Colonic mucosa (tissue), 4 donors: ENCODE results near the gene POLR1G. TPM values are rescaled to one million over a fixed set of nuclear protein-coding genes. Genes with fewer than 3 reads are reported as not detected.

ENCODE experiments used
- DNase-seq: peaks from one replicate; pipeline ENCODE4 v3.0.0-alpha.2; 2020
- H3K27ac ChIP-seq: fragments of 200-600 bp; one replicate; pipeline ENCODE4 v1.8.0; 2021
- H3K27me3 ChIP-seq: fragments of 200-600 bp; one replicate; pipeline ENCODE4 v1.8.0; 2021
- H3K36me3 ChIP-seq: fragments of 200-600 bp; one replicate; pipeline ENCODE4 v1.8.0; 2021
- H3K4me1 ChIP-seq: fragments of 200-600 bp; one replicate; pipeline ENCODE4 v1.8.0; 2021; ENCODE audit warnings: mild to moderate bottlenecking
- H3K4me3 ChIP-seq: fragments of 200-600 bp; one replicate; pipeline ENCODE4 v1.8.0; 2021
- H3K9ac ChIP-seq, 2 donors: one replicate each; pipeline ENCODE4 v1.7.0; 2013; ENCODE audit warnings: control low read depth in 2 of 2, low read depth in 2 of 2, low read length in 2 of 2
- H3K9me3 ChIP-seq: fragments of 200-600 bp; one replicate; pipeline ENCODE4 v1.8.0; 2021
- intact Hi-C: fragments of 100-400 bp; cut with DNase I; formaldehyde crosslinking; loops from one replicate; pipeline ENCODE4 v1.14.1; 2022
- total RNA-seq, 2 donors: library from RNA; stranded (reverse); fragmentation: NEBNext Ultra II Directional in 1 of 2; extraction: Animal tissue kit (Norgen Biotek cat#: 25700) in 1 of 2; gene quantifications; one replicate each; pipeline ENCODE4 v1.2.1, GENCODE V29; 2021
- TF ChIP-seq, protein P1 (sequence below): fragments of 200-600 bp; IDR thresholded peaks from one replicate; pipeline ENCODE4 v1.8.0; 2022; ENCODE audit warnings: antibody characterized with exemption, mild to moderate bottlenecking
- donor health status: healthy.
- donor health status: DM: no; HTN: no; CAD: no.
- donor health status: DM: no; HTN: no; CAD: no.

The POLR1G gene
- total RNA-seq, 2 donors from 2014 or later: 2.0 to 8.5 TPM

DNA sequence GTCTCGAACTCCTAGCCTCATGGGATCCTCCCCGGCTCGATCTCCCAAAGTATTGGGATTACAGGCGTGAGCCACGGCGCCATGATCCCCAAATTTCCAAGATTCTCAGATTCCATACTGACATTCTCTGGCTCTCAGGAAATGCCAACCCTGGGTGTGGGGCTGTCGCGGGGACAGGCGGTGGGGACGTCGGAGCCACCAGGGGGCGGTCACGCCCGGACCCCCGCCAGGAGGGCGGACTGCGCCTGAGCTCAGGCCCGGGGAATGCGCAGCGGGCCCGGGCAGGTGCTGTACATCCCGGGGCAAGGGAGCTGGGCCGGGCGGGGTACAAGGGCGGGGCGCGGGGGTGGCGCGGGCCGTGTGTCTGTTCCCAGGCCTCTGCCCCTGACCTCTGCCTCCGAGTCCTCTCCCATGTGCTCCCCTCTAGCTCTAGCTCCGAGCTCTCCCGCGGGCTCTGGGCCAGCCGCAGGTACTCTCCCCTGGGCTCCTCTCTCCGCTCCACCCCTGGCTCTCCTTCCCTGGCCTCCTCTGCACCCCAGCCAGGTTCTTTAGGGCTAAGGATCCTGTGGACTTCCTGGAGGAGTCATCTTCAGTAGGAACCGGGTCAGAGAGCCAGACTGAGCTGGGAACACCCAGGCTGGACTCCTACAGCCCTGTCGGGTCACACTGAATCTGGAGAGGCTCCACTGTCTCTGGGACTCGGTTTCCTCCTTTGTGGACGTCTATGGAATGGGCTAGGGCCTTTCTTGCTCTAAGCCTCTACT lies 4.0 kb upstream of the POLR1G start:
- no peaks in the 10 kb centered on the region for H3K36me3 ChIP-seq
- TF ChIP-seq, protein P1, sequence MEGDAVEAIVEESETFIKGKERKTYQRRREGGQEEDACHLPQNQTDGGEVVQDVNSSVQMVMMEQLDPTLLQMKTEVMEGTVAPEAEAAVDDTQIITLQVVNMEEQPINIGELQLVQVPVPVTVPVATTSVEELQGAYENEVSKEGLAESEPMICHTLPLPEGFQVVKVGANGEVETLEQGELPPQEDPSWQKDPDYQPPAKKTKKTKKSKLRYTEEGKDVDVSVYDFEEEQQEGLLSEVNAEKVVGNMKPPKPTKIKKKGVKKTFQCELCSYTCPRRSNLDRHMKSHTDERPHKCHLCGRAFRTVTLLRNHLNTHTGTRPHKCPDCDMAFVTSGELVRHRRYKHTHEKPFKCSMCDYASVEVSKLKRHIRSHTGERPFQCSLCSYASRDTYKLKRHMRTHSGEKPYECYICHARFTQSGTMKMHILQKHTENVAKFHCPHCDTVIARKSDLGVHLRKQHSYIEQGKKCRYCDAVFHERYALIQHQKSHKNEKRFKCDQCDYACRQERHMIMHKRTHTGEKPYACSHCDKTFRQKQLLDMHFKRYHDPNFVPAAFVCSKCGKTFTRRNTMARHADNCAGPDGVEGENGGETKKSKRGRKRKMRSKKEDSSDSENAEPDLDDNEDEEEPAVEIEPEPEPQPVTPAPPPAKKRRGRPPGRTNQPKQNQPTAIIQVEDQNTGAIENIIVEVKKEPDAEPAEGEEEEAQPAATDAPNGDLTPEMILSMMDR: peak; percentile 41
- intact Hi-C loops: no loop called here
- peak; percentile 72 for DNase-seq
- H3K4me1 ChIP-seq: peaks cover 23% of the 10 kb centered on the region
- no peak overlapping the region for H3K27ac ChIP-seq
- no peaks in the 10 kb centered on the region for H3K27me3 ChIP-seq
- H3K9ac ChIP-seq: peak overlapping the region; percentile 12 to 16
- H3K4me3 ChIP-seq: no peak overlapping the region
- H3K9me3 ChIP-seq: no peaks in the 10 kb centered on the region

DNA sequence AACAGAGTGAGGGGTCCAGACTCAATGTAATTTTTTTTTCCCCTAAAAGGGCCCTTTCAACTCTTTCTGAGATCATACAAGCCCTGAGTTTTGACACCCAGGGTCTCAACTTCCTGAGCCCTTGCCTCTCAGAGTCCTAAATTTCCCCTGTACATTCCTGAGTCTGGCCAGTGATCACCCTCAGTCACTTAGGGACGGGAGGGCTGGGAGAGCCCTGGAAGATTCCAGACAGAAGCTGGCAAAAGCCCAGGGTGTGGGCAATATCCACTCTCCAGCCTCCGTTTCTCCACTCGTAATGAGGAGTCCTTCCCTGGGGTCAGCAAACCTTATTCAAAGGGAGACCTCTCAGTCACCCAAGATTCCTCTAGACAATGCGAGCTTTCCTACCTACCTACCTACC lies 3.2 kb upstream of the POLR1G start:
- Histone ChIP-seq H3K27me3 (no peaks in the 10 kb centered on the region), H3K9me3 (no peaks in the 10 kb centered on the region), H3K9ac (peak overlapping the region in 1 of 2 donors; percentile 16), H3K4me3 (no peak overlapping the region), H3K36me3 (no peaks in the 10 kb centered on the region), H3K4me1 (peaks cover 20% of the 10 kb centered on the region), H3K27ac (no peak overlapping the region)
- DNase-seq: no peak
- TF ChIP-seq, protein P1: no peak
- intact Hi-C loops: no loop called here

DNA sequence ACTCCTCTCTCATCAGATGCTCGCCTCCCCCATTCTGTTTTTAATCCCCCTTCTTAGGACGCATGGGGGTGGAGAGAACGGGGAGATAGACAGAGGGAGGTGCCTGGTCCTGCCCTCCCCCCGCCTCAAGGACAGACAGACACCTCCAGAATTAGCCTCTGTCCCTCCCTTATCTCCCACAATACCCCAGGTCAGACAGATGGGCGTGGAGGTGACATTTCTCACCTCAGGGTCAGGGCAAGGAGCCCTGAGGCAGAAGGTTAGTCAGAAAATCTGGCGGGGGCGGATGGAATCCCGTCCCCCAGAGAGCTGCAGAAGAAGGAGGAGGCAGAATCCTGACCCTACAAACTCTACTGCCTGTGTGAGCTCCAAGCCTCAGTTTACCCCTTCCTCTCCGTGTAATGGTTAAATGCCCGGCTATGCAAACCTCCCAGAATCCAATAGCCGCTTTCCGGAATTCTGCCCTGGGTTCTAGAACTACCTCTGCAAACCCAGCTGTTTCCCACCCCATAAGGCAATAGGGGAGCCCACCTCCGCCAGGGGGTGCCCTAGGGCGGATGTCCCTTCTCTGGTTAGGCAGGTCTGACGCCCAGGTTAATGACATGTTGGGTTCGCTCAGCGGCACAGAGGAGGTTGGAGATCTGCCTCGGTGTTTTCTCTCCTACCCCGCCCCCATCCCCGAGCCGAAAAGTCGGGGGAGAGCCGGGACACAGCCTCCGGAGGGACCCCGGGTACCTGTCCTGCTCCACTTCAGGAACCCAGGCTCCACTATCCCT lies 2.5 kb upstream of the POLR1G start:
- Histone ChIP-seq H3K9ac (peak overlapping the region; percentile 81 to 88), H3K36me3 (no peaks in the 10 kb centered on the region), H3K4me1 (peaks cover 20% of the 10 kb centered on the region), H3K9me3 (no peaks in the 10 kb centered on the region), H3K4me3 (peak overlapping the region; percentile 81), H3K27ac (peak overlapping the region; percentile 89), H3K27me3 (no peaks in the 10 kb centered on the region)
- peak; percentile 82 for DNase-seq
- intact Hi-C loops: no loop called here
- TF ChIP-seq, protein P1: peak; percentile 41

DNA sequence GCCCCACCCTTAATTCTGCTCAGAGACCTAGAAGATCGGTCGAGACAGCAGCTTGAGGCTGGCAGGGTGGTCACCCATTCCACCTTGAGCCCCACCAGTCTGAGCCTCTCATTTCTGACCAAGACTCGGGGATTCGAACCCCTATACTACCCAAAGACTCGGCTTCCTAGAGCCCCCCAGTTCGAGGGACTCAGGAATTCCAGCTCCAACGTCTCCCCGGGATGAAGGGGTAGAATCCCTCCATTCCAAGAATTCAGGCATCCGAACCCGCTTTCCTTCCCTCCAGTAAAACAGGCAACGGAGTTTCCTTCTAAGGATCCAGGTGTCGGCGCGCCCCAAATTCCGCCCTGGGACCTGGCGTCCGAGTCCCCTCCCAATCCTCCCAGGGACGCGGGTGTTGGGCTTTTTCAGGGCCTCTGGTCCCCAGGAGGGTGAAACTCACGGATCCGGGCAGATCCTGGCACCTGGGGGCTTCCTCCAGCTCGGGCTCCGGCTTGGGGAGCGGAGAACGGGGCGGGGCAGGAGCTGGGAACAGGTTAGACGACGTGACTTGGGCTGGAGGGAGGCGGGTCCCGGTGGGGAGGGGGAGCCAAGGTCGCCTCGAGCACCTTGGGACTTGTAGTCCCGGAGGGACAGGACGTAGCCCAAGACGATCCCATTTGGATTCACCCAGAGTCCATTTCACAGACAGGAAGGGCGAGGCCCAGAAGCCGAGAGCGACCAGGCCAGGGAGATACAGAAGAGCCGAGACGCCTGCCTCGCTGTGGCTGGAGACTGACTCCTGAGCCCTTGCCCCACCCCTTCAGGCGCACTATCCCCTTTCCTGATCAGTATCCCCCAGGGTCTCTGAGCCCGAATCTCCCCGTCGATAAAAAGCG lies 1.6 kb upstream of the POLR1G start, which contains the start of gene PPP1R13L:
PPP1R13L (minus strand) TSS at position 513 of the 878 bp plus-strand sequence. CDS start 6,751 bp downstream, outside the sequence.
- TF ChIP-seq, protein P1: no peak
- H3K4me1 ChIP-seq: peaks cover 20% of the 10 kb centered on the region
- no peaks in the 10 kb centered on the region for H3K36me3 ChIP-seq
- intact Hi-C loops: no loop called here
- peak within 1 kb of the TSS; percentile 81 for H3K4me3 ChIP-seq
- DNase-seq: peak; percentile 92
- H3K27me3 ChIP-seq: no peaks in the 10 kb centered on the region
- peak within 1 kb of the TSS; percentile 81 to 88 for H3K9ac ChIP-seq
- H3K9me3 ChIP-seq: no peaks in the 10 kb centered on the region
- H3K27ac ChIP-seq: peak within 1 kb of the TSS; percentile 89
